ENCODE results near the gene NR1D1. TPM values are rescaled to one million over a fixed set of nuclear protein-coding genes. Genes with fewer than 3 reads are reported as not detected.

Gene NR1D1
- total and polyA plus RNA-seq, 2 of the 13 experiments (the other 11 are each of a cell fraction or from before 2014, with no cell fraction given) = 2.1 to 2.7 TPM

- no peak for TF ChIP-seq TEAD2 (CRISPR knock-in tag; IDR thresholded peaks at IDR 0.05)
- TF ChIP-seq E2F2 (CRISPR knock-in tag; IDR thresholded peaks at IDR 0.05; ENCODE audit: borderline replicate concordance) = no peak
- TF ChIP-seq, protein P1, sequence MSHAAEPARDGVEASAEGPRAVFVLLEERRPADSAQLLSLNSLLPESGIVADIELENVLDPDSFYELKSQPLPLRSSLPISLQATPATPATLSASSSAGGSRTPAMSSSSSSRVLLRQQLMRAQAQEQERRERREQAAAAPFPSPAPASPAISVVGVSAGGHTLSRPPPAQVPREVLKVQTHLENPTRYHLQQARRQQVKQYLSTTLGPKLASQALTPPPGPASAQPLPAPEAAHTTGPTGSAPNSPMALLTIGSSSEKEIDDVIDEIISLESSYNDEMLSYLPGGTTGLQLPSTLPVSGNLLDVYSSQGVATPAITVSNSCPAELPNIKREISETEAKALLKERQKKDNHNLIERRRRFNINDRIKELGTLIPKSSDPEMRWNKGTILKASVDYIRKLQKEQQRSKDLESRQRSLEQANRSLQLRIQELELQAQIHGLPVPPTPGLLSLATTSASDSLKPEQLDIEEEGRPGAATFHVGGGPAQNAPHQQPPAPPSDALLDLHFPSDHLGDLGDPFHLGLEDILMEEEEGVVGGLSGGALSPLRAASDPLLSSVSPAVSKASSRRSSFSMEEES (CRISPR knock-in tag; IDR thresholded peaks at IDR 0.05) = no peak
- no peak for TF ChIP-seq PLRG1 (conservative IDR thresholded peaks at IDR 0.05)
- TF ChIP-seq, protein P2, sequence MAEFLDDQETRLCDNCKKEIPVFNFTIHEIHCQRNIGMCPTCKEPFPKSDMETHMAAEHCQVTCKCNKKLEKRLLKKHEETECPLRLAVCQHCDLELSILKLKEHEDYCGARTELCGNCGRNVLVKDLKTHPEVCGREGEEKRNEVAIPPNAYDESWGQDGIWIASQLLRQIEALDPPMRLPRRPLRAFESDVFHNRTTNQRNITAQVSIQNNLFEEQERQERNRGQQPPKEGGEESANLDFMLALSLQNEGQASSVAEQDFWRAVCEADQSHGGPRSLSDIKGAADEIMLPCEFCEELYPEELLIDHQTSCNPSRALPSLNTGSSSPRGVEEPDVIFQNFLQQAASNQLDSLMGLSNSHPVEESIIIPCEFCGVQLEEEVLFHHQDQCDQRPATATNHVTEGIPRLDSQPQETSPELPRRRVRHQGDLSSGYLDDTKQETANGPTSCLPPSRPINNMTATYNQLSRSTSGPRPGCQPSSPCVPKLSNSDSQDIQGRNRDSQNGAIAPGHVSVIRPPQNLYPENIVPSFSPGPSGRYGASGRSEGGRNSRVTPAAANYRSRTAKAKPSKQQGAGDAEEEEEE (CRISPR knock-in tag; IDR thresholded peaks at IDR 0.05; ENCODE audit: borderline replicate concordance) = no peak
- TF ChIP-seq TBP (CRISPR knock-in tag; IDR thresholded peaks at IDR 0.05) = no peak
- peak; percentile 14 for TF ChIP-seq TBL1XR1 (IDR thresholded peaks at IDR 0.05; ENCODE audit: borderline replicate concordance, low read length, partially characterized antibody)
- TF ChIP-seq, protein P3, sequence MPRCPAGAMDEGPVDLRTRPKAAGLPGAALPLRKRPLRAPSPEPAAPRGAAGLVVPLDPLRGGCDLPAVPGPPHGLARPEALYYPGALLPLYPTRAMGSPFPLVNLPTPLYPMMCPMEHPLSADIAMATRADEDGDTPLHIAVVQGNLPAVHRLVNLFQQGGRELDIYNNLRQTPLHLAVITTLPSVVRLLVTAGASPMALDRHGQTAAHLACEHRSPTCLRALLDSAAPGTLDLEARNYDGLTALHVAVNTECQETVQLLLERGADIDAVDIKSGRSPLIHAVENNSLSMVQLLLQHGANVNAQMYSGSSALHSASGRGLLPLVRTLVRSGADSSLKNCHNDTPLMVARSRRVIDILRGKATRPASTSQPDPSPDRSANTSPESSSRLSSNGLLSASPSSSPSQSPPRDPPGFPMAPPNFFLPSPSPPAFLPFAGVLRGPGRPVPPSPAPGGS (CRISPR knock-in tag; IDR thresholded peaks at IDR 0.05) = no peak
- no peak for TF ChIP-seq ZNF672 (CRISPR knock-in tag; IDR thresholded peaks at IDR 0.05)
- no peak for TF ChIP-seq TGIF2 (CRISPR knock-in tag; IDR thresholded peaks at IDR 0.05)
- peak; percentile 34; the same call in 1 of the 2 replicates for TF ChIP-seq STAG1 (CRISPR knock-in tag; IDR thresholded peaks at IDR 0.05)
- no peak for TF ChIP-seq ZSCAN20 (CRISPR knock-in tag; IDR thresholded peaks at IDR 0.05; ENCODE audit: borderline replicate concordance)
- no peak for TF ChIP-seq DZIP1 (CRISPR knock-in tag; IDR thresholded peaks at IDR 0.05)
- no peak for TF ChIP-seq GATA4 (IDR thresholded peaks at IDR 0.05; ENCODE audit: borderline replicate concordance, low read depth)
- TF ChIP-seq ZNF343 (CRISPR knock-in tag; IDR thresholded peaks at IDR 0.05) = no peak
- no peak for TF ChIP-seq ZNF530 (CRISPR knock-in tag; IDR thresholded peaks at IDR 0.05; ENCODE audit: low read depth)
Observed at GRCh38 chr17:40062329-40063186, 37.8 kb downstream of the NR1D1 start, which contains the start of gene THRA (continued).
